ENCODE measurements around the gene CNTN3.

- TF ChIP-seq, protein P1, sequence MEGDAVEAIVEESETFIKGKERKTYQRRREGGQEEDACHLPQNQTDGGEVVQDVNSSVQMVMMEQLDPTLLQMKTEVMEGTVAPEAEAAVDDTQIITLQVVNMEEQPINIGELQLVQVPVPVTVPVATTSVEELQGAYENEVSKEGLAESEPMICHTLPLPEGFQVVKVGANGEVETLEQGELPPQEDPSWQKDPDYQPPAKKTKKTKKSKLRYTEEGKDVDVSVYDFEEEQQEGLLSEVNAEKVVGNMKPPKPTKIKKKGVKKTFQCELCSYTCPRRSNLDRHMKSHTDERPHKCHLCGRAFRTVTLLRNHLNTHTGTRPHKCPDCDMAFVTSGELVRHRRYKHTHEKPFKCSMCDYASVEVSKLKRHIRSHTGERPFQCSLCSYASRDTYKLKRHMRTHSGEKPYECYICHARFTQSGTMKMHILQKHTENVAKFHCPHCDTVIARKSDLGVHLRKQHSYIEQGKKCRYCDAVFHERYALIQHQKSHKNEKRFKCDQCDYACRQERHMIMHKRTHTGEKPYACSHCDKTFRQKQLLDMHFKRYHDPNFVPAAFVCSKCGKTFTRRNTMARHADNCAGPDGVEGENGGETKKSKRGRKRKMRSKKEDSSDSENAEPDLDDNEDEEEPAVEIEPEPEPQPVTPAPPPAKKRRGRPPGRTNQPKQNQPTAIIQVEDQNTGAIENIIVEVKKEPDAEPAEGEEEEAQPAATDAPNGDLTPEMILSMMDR (IDR thresholded peaks at IDR 0.05; ENCODE audit: insufficient read depth, low read length, poor library complexity, severe bottlenecking): no peak
- no peak for TF ChIP-seq EZH2phosphoT487 (conservative IDR thresholded peaks at IDR 0.05; ENCODE audit: low read length)
These were observed 25.8 kb upstream of the CNTN3 start for GRCh38 chr3:74640211-74640610.
